Sciatic nerve (tissue), 2 donors: ENCODE results near the gene KRT20. TPM values are rescaled to one million over a fixed set of nuclear protein-coding genes. Genes with fewer than 3 reads are reported as not detected.
"Not testable (repeated sequence)": the region's sequence is repeated elsewhere in the genome, so short reads cannot be mapped to it uniquely, and the experiment has no call there.

Experiments used
- ATAC-seq: fragments of 200-7000 bp; cut with Tn5 transposase; one replicate; pipeline ENCODE4 v1.9.1; 2020; ENCODE audit warnings: mild to moderate bottlenecking, moderate library complexity
- DNase-seq: peaks from one replicate; pipeline ENCODE4 v3.0.0-alpha.2; 2020; ENCODE audit warnings: low spot score
- intact Hi-C: fragments of 100-400 bp; cut with DNase I; formaldehyde crosslinking; loops from one replicate; pipeline ENCODE4 v1.14.2; 2022
- total RNA-seq: library from RNA; stranded (reverse); fragmentation: NEBNext Ultra II Directional; extraction: Animal tissue kit (Norgen Biotek cat#: 25700); gene quantifications from one replicate; pipeline ENCODE4 v1.2.1, GENCODE V29; 2021
- donor health status: DM: no; HTN: no; CAD: no.
- donor health status: DM: no; HTN: no; CAD: no.

The KRT20 gene
- not detected for total RNA-seq

- no peak for DNase-seq
- intact Hi-C loops: no loop called here
Measured at GRCh38 chr17:40884708-40885512, at the start of gene KRT20. Gene KRT20, minus strand, starts transcription at chr17:40885242. Its CDS starts 57 bp downstream, at chr17:40885185.

GRCh38 chr17:40932608-40933007 lies 47.6 kb upstream of the KRT20 start:
- no peak for ATAC-seq
- intact Hi-C loops: no loop called here
- DNase-seq: no peak

More at GRCh38 chr17:40884708-40885512, at the start of gene KRT20:
- no peak for ATAC-seq

GRCh38 chr17:40931311-40931710 lies 46.3 kb upstream of the KRT20 start:
- intact Hi-C loops: no loop called here
- ATAC-seq (no peak), DNase-seq (no peak)

- intact Hi-C loops: no loop called here
- no peak for DNase-seq
- ATAC-seq: no peak
Measured at GRCh38 chr17:40926341-40926740, 41.3 kb upstream of the KRT20 start.

GRCh38 chr17:40922239-40922638 lies 37.2 kb upstream of the KRT20 start:
- ATAC-seq (peak; percentile 97), DNase-seq (peak; percentile 71)
- intact Hi-C loops: no loop called here

GRCh38 chr17:40921026-40921425 lies 36.0 kb upstream of the KRT20 start:
- DNase-seq (no peak), ATAC-seq (no peak)
- intact Hi-C loops: no loop called here

- ATAC-seq, DNase-seq, intact Hi-C loops: not testable (repeated sequence)
Measured at GRCh38 chr17:40917116-40917515, 32.1 kb upstream of the KRT20 start.

GRCh38 chr17:40916366-40916765 lies 31.3 kb upstream of the KRT20 start:
- DNase-seq: no peak
- intact Hi-C loops: no loop called here
- no peak for ATAC-seq

GRCh38 chr17:40915721-40916256 lies 30.7 kb upstream of the KRT20 start:
- DNase-seq: no peak
- no peak for ATAC-seq
- intact Hi-C loops: no loop called here

GRCh38 chr17:40915199-40915661 lies 30.2 kb upstream of the KRT20 start:
- DNase-seq (no peak), ATAC-seq (no peak)
- intact Hi-C loops: no loop called here

GRCh38 chr17:40914075-40914855 lies 29.2 kb upstream of the KRT20 start:
- DNase-seq: no peak
- intact Hi-C loops: no loop called here
- ATAC-seq: no peak

GRCh38 chr17:40912486-40913210 lies 27.6 kb upstream of the KRT20 start:
- ATAC-seq (no peak), DNase-seq (no peak)
- intact Hi-C loops: no loop called here

GRCh38 chr17:40910441-40910841 lies 25.4 kb upstream of the KRT20 start:
- peak; percentile 87 for ATAC-seq
- no peak for DNase-seq
- intact Hi-C loops: no loop called here

GRCh38 chr17:40909755-40910154 lies 24.7 kb upstream of the KRT20 start:
- DNase-seq (no peak), ATAC-seq (peak; percentile 54)
- intact Hi-C loops: loop anchor here (5.0 to 10.0 kb wide), 2 partner anchors 105 to 753 kb away; no protein-coding TSS in a partner anchor

GRCh38 chr17:40909351-40909750 lies 24.3 kb upstream of the KRT20 start:
- peak; percentile 96 for ATAC-seq
- peak; percentile 84 for DNase-seq
- intact Hi-C loops: loop anchor here (5.0 to 10.0 kb wide), 2 partner anchors 105 to 753 kb away; no protein-coding TSS in a partner anchor

GRCh38 chr17:40906613-40907012 lies 21.6 kb upstream of the KRT20 start:
- ATAC-seq (no peak), DNase-seq (no peak)
- intact Hi-C loops: loop anchor here (5.0 to 10.0 kb wide), 2 partner anchors 102 to 756 kb away; no protein-coding TSS in a partner anchor

- DNase-seq (no peak), ATAC-seq (no peak)
- intact Hi-C loops: loop anchor here (5.0 to 10.0 kb wide), 2 partner anchors 101 to 757 kb away; no protein-coding TSS in a partner anchor
Measured at GRCh38 chr17:40905370-40905769, 20.3 kb upstream of the KRT20 start.

GRCh38 chr17:40903129-40903847 lies 18.2 kb upstream of the KRT20 start:
- intact Hi-C loops: loop anchor here (10.0 kb wide), 1 partner anchor 98 kb away; no protein-coding TSS in a partner anchor
- no peak for DNase-seq
- ATAC-seq: no peak
